ENCODE measurements around the gene EPHB3. TPM values are rescaled to one million over a fixed set of nuclear protein-coding genes. Genes with fewer than 3 reads are reported as not detected.

EPHB3 gene
- total and polyA plus RNA-seq, 2 donors (not counting 3 experiments of a cell fraction or from before 2014, with no cell fraction given): 0.01 TPM; not detected in 1

GRCh38 chr3:184626923-184627322 is 65.3 kb downstream of the EPHB3 start:
- POLR2A ChIA-PET: no interaction called here
- FAIRE-seq: no peak
- intact Hi-C loops (cut with micrococcal nuclease): no loop called here

More at GRCh38 chr3:184626923-184627322, 65.3 kb downstream of the EPHB3 start:
- Histone ChIP-seq H3K4me2 (ENCODE audit: insufficient read depth, low read length) (no peak overlapping the region), H4K20me1 (replicated peaks; ENCODE audit: control insufficient read depth, extremely low read depth, insufficient read depth, low read length) (no peaks in the 10 kb centered on the region), H3K27ac (ENCODE audit: insufficient read depth, low read depth, low read length) (no peak overlapping the region), H3K9ac (replicated peaks; ENCODE audit: extremely low read depth, insufficient read depth, low read length) (no peak overlapping the region), H3K27me3 (ENCODE audit: control insufficient read depth in 2 of 2, insufficient read depth in 2 of 2, low read length in 2 of 2) (peaks cover 2 to 5% of the 10 kb centered on the region in 2 experiments), H3K36me3 (ENCODE audit: control insufficient read depth in 2 of 2, extremely low read depth in 1 of 2, insufficient read depth in 2 of 2, low read length in 2 of 2) (no peaks in the 10 kb centered on the region), H3K9me3 (replicated peaks; ENCODE audit: control insufficient read depth, insufficient read depth, low read length) (no peaks in the 10 kb centered on the region), H3K79me2 (ENCODE audit: control insufficient read depth, insufficient read depth, low read length) (no peaks in the 10 kb centered on the region), H3K9me1 (replicated peaks; ENCODE audit: control insufficient read depth, extremely low read depth, insufficient read depth, low read length) (no peaks in the 10 kb centered on the region), H3K4me1 (ENCODE audit: control insufficient read depth, extremely low read depth, insufficient read depth, low read length) (no peaks in the 10 kb centered on the region), H2AFZ (ENCODE audit: low read depth, low read length) (no peak overlapping the region), H3K4me3 (replicated peaks in 1 of 3; ENCODE audit: insufficient read depth in 1 of 3, low read depth in 1 of 3, low read length in 3 of 3) (no peak overlapping the region)
- BruUV-seq (replicated peaks): no TSS peak
- DNase-seq (ENCODE audit: low read depth, low spot score): no peak
- dilution Hi-C loops (cut with MboI; ENCODE audit: extremely low pct_ligation_motif_present, low sequenced_read_pairs): no loop called here
- TF ChIP-seq, protein P1, sequence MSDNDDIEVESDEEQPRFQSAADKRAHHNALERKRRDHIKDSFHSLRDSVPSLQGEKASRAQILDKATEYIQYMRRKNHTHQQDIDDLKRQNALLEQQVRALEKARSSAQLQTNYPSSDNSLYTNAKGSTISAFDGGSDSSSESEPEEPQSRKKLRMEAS (IDR thresholded peaks at IDR 0.05; ENCODE audit: insufficient read depth, insufficient read length): no peak
- no peak for TF ChIP-seq FOS (IDR thresholded peaks at IDR 0.05; ENCODE audit: borderline replicate concordance, insufficient read depth, low read length)
- TF ChIP-seq MYC (IDR thresholded peaks at IDR 0.05; ENCODE audit: low read depth, low read length): no peak
- no peak for TF ChIP-seq GATA2 (IDR thresholded peaks at IDR 0.05; ENCODE audit: insufficient read depth, insufficient read length, low read depth, low read length)
- TF ChIP-seq CTCF (IDR thresholded peaks at IDR 0.05; ENCODE audit: extremely low read depth in 1 of 2, insufficient read depth in 1 of 2, low read depth in 1 of 2, low read length in 2 of 2): no peak
- CTCF ChIA-PET: no interaction called here

All from endothelial cell of umbilical vein (primary cell).